ENCODE results near the gene TTBK2.

- TF ChIP-seq CTCF (IDR thresholded peaks at IDR 0.05): no peak
- no peak for TF ChIP-seq POLR2A (IDR thresholded peaks at IDR 0.05)
Observed at GRCh38 chr15:42720071-42720470, 200.5 kb downstream of the TTBK2 start.
